K562 (cell line): ENCODE data around the gene PARP9. TPM values are rescaled to one million over a fixed set of nuclear protein-coding genes. Genes with fewer than 3 reads are reported as not detected.
A peak's percentile ranks its signal among the peaks of the same experiment; 100 is the strongest.

Source experiments
- E2F3 ChIP-seq: fragments of 250-450 bp; sonication (Bioruptor Pico); IDR thresholded peaks from 2 replicates; pipeline ENCODE4 v1.4.0; 2020; ENCODE audit warnings: mild to moderate bottlenecking
- NFE2 ChIP-seq: IDR thresholded peaks from 2 replicates; pipeline ENCODE4 v1.6.1; 2014; ENCODE audit warnings: antibody characterized with exemption, low read depth
- NFIX ChIP-seq: fragments of 250-450 bp; sonication (Bioruptor Pico); IDR thresholded peaks from 2 replicates; pipeline ENCODE4 v1.4.0; 2020; ENCODE audit warnings: low read depth, mild to moderate bottlenecking, moderate library complexity
- RAD21 ChIP-seq, 2 experiments: fragments of 250-450 bp in 1 of 2; fragments of 450-650 bp in 1 of 2; sonication (Bioruptor Pico) in 1 of 2; formaldehyde crosslinking in 1 of 2; IDR thresholded peaks in 1 of 2; conservative IDR thresholded peaks in 1 of 2; 2 replicates each; pipeline versions ENCODE4 v1.4.0 to v1.8.0; 2020 to 2022; ENCODE audit warnings: mild to moderate bottlenecking in 2 of 2, moderate library complexity in 1 of 2
- TCFL5 ChIP-seq: fragments of 250-450 bp; sonication (Bioruptor Pico); conservative IDR thresholded peaks from 2 replicates; pipeline ENCODE4 v1.6.1; 2021; ENCODE audit warnings: mild to moderate bottlenecking, moderate library complexity, matching md5 sums
- YY1 ChIP-seq, 3 experiments: IDR thresholded peaks; 2 replicates each; pipeline ENCODE4 v1.6.1; 2011; ENCODE audit warnings: low read length in 2 of 3, mild to moderate bottlenecking in 2 of 3, moderate library complexity in 2 of 3, borderline replicate concordance in 1 of 3, control low read depth in 1 of 3, low read depth in 1 of 3; ENCODE audit not compliant: insufficient read depth in 3 of 3, insufficient replicate concordance in 2 of 3, control insufficient read depth in 1 of 3, insufficient read length in 1 of 3; ENCODE audit errors: extremely low read depth in 1 of 3
- ZBTB17 ChIP-seq: fragments of 450-650 bp; formaldehyde crosslinking; IDR thresholded peaks from 2 replicates; pipeline ENCODE4 v1.4.0; 2020; ENCODE audit warnings: mild to moderate bottlenecking
- polyA plus RNA-seq, 8 experiments: library from polyadenylated mRNA; depleted of rRNA in 4 of 8; stranded (reverse) in 5 of 8; unstranded in 3 of 8; fragments of >200 nt; fragmentation: Nextera tagmentation in 2 of 8; fragmentation: Illumina TruSeq in 1 of 8; extraction: Ambion mirVana in 2 of 8; extraction: Trizol in 1 of 8; gene quantifications; 2 replicates each; pipeline versions ENCODE4 v1.2.1 to v1.2.3, GENCODE V29; 2011 to 2014; ENCODE audit warnings: inconsistent platforms in 1 of 8, missing spikeins in 1 of 8
- total RNA-seq, 7 experiments: library from RNA; depleted of rRNA in 6 of 7; stranded (reverse); fragments of >200 nt in 6 of 7; fragmentation: Illumina TruSeq in 2 of 7; extraction: Trizol in 2 of 7; gene quantifications; 2 replicates each; pipeline versions ENCODE4 v1.2.1 to v1.2.3, GENCODE V29; 2011 to 2021; ENCODE audit warnings: low replicate concordance in 1 of 7
- TF ChIP-seq, protein P1 (sequence below): fragments of 450-650 bp; IDR thresholded peaks from 2 replicates; pipeline ENCODE4 v1.6.1; 2016; ENCODE audit warnings: mild to moderate bottlenecking, moderate library complexity
- TF ChIP-seq, protein P2 (sequence below): fragments of 450-650 bp; IDR thresholded peaks from 2 replicates; pipeline ENCODE4 v1.6.1; 2016
- TF ChIP-seq, protein P3 (sequence below): conservative IDR thresholded peaks from 2 replicates; pipeline ENCODE4 v1.6.1; 2011; ENCODE audit warnings: low read depth, mild to moderate bottlenecking, low read length; ENCODE audit not compliant: control insufficient read depth
- TF ChIP-seq, protein P4 (sequence below): sonication (generic); IDR thresholded peaks from 2 replicates; pipeline ENCODE4 v1.6.1; 2016

The PARP9 gene
- total and polyA plus RNA-seq, 9 of the 15 experiments (the other 6 are each of a cell fraction or from before 2014, with no cell fraction given) = 2.1 to 4.8 (median 3.4) TPM

DNA sequence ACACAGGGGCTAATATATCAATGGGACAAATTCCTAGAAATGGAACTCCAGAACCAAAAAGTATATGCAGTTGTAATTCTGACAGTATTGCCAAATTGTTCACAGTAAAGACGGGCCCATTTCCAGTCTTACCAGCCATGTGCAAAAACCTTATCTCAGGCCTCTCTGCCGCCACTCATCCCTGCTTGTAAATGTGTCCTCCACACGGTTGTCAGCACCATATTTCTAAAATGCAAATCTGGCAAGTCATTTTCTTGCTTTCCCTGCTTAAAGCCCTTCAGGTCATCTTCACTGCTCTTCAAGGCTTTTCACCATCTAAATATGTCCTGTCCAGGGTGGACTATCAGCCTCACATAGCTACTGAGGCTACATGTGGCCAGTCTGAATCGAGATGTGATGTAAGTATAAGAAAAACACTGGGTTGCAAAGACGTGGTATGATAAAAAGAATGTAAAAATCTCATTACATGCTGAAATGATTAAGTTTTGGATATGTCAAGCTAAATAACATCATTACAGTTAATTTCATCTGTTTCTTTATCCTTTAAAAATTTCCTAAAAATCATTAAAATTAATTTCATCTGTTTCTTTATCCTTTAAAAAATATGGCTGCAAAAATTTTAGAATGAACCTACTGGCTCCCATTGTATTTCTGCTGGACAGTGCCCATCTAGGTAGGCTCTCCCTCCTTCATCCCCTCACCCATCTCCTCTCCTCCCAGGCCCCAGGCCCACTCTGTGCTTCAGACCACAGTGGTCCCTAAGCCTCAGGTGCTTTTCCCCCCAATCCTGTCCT, 980 bp downstream of the PARP9 start (continued):
- TF ChIP-seq, protein P1, sequence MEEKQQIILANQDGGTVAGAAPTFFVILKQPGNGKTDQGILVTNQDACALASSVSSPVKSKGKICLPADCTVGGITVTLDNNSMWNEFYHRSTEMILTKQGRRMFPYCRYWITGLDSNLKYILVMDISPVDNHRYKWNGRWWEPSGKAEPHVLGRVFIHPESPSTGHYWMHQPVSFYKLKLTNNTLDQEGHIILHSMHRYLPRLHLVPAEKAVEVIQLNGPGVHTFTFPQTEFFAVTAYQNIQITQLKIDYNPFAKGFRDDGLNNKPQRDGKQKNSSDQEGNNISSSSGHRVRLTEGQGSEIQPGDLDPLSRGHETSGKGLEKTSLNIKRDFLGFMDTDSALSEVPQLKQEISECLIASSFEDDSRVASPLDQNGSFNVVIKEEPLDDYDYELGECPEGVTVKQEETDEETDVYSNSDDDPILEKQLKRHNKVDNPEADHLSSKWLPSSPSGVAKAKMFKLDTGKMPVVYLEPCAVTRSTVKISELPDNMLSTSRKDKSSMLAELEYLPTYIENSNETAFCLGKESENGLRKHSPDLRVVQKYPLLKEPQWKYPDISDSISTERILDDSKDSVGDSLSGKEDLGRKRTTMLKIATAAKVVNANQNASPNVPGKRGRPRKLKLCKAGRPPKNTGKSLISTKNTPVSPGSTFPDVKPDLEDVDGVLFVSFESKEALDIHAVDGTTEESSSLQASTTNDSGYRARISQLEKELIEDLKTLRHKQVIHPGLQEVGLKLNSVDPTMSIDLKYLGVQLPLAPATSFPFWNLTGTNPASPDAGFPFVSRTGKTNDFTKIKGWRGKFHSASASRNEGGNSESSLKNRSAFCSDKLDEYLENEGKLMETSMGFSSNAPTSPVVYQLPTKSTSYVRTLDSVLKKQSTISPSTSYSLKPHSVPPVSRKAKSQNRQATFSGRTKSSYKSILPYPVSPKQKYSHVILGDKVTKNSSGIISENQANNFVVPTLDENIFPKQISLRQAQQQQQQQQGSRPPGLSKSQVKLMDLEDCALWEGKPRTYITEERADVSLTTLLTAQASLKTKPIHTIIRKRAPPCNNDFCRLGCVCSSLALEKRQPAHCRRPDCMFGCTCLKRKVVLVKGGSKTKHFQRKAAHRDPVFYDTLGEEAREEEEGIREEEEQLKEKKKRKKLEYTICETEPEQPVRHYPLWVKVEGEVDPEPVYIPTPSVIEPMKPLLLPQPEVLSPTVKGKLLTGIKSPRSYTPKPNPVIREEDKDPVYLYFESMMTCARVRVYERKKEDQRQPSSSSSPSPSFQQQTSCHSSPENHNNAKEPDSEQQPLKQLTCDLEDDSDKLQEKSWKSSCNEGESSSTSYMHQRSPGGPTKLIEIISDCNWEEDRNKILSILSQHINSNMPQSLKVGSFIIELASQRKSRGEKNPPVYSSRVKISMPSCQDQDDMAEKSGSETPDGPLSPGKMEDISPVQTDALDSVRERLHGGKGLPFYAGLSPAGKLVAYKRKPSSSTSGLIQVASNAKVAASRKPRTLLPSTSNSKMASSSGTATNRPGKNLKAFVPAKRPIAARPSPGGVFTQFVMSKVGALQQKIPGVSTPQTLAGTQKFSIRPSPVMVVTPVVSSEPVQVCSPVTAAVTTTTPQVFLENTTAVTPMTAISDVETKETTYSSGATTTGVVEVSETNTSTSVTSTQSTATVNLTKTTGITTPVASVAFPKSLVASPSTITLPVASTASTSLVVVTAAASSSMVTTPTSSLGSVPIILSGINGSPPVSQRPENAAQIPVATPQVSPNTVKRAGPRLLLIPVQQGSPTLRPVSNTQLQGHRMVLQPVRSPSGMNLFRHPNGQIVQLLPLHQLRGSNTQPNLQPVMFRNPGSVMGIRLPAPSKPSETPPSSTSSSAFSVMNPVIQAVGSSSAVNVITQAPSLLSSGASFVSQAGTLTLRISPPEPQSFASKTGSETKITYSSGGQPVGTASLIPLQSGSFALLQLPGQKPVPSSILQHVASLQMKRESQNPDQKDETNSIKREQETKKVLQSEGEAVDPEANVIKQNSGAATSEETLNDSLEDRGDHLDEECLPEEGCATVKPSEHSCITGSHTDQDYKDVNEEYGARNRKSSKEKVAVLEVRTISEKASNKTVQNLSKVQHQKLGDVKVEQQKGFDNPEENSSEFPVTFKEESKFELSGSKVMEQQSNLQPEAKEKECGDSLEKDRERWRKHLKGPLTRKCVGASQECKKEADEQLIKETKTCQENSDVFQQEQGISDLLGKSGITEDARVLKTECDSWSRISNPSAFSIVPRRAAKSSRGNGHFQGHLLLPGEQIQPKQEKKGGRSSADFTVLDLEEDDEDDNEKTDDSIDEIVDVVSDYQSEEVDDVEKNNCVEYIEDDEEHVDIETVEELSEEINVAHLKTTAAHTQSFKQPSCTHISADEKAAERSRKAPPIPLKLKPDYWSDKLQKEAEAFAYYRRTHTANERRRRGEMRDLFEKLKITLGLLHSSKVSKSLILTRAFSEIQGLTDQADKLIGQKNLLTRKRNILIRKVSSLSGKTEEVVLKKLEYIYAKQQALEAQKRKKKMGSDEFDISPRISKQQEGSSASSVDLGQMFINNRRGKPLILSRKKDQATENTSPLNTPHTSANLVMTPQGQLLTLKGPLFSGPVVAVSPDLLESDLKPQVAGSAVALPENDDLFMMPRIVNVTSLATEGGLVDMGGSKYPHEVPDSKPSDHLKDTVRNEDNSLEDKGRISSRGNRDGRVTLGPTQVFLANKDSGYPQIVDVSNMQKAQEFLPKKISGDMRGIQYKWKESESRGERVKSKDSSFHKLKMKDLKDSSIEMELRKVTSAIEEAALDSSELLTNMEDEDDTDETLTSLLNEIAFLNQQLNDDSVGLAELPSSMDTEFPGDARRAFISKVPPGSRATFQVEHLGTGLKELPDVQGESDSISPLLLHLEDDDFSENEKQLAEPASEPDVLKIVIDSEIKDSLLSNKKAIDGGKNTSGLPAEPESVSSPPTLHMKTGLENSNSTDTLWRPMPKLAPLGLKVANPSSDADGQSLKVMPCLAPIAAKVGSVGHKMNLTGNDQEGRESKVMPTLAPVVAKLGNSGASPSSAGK = peak; percentile 26; the same call in 1 of the 2 replicates
- TF ChIP-seq RAD21 (CRISPR knock-in tag; conservative IDR thresholded peaks at IDR 0.05 in 1 of 2, IDR thresholded peaks at IDR 0.05 in 1 of 2) (no peak), NFE2 (no peak), YY1 (IDR thresholded peaks at IDR 0.05; ENCODE audit: borderline replicate concordance in 1 of 3, control insufficient read depth in 1 of 3, extremely low read depth in 1 of 3, insufficient read depth in 3 of 3, insufficient read length in 1 of 3, insufficient replicate concordance in 2 of 3, low read depth in 1 of 3, low read length in 2 of 3) (no peak), NFIX (CRISPR knock-in tag) (no peak), TCFL5 (CRISPR knock-in tag) (no peak), E2F3 (CRISPR knock-in tag) (no peak), ZBTB17 (no peak)
- TF ChIP-seq, protein P2, sequence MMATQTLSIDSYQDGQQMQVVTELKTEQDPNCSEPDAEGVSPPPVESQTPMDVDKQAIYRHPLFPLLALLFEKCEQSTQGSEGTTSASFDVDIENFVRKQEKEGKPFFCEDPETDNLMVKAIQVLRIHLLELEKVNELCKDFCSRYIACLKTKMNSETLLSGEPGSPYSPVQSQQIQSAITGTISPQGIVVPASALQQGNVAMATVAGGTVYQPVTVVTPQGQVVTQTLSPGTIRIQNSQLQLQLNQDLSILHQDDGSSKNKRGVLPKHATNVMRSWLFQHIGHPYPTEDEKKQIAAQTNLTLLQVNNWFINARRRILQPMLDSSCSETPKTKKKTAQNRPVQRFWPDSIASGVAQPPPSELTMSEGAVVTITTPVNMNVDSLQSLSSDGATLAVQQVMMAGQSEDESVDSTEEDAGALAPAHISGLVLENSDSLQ = peak; percentile 55; the same call in 1 of the 2 replicates
- TF ChIP-seq, protein P3, sequence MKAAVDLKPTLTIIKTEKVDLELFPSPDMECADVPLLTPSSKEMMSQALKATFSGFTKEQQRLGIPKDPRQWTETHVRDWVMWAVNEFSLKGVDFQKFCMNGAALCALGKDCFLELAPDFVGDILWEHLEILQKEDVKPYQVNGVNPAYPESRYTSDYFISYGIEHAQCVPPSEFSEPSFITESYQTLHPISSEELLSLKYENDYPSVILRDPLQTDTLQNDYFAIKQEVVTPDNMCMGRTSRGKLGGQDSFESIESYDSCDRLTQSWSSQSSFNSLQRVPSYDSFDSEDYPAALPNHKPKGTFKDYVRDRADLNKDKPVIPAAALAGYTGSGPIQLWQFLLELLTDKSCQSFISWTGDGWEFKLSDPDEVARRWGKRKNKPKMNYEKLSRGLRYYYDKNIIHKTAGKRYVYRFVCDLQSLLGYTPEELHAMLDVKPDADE = no peak
- TF ChIP-seq, protein P4, sequence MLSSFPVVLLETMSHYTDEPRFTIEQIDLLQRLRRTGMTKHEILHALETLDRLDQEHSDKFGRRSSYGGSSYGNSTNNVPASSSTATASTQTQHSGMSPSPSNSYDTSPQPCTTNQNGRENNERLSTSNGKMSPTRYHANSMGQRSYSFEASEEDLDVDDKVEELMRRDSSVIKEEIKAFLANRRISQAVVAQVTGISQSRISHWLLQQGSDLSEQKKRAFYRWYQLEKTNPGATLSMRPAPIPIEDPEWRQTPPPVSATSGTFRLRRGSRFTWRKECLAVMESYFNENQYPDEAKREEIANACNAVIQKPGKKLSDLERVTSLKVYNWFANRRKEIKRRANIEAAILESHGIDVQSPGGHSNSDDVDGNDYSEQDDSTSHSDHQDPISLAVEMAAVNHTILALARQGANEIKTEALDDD = no peak
